Measurements from ENCODE around the gene EVA1C.
"Not testable (repeated sequence)": the region's sequence is repeated elsewhere in the genome, so short reads cannot be mapped to it uniquely, and the experiment has no call there.

EVA1C gene

GRCh38 chr21:32445101-32445500 lies 32.6 kb downstream of the EVA1C start:
- TF ChIP-seq POLR2AphosphoS5 (IDR thresholded peaks at IDR 0.05; ENCODE audit: borderline replicate concordance, low read depth, low read length) (no peak), EZH2 (IDR thresholded peaks at IDR 0.05) (no peak), FOXP2 (optimal IDR thresholded peaks at IDR 0.05; ENCODE audit: control extremely low read depth, extremely low read length, insufficient read depth) (no peak)
- no peak overlapping the region for H3K9ac ChIP-seq (ENCODE audit: insufficient read length)
- no peak for DNase-seq (ENCODE audit: low read depth, low spot score)
- H3K27ac ChIP-seq, result no peak overlapping the region
- H3K36me3 ChIP-seq (ENCODE audit: insufficient read depth, low read length), result no peaks in the 10 kb centered on the region
- no peaks in the 10 kb centered on the region for H3K9me3 ChIP-seq (ENCODE audit: low read depth, low read length)
- no peak overlapping the region for H3K4me3 ChIP-seq

GRCh38 chr21:32446440-32446839 lies 33.9 kb downstream of the EVA1C start:
- not testable (repeated sequence) for H3K27ac ChIP-seq; H3K4me3 ChIP-seq; H3K9ac ChIP-seq (ENCODE audit: insufficient read length); H3K36me3 ChIP-seq (ENCODE audit: insufficient read depth, low read length); DNase-seq (ENCODE audit: low read depth, low spot score); H3K9me3 ChIP-seq (ENCODE audit: low read depth, low read length)

- H3K27ac ChIP-seq, result no peak overlapping the region
- no peak overlapping the region for H3K4me3 ChIP-seq
- no peaks in the 10 kb centered on the region for H3K9me3 ChIP-seq (ENCODE audit: low read depth, low read length)
- H3K36me3 ChIP-seq (ENCODE audit: insufficient read depth, low read length), result no peaks in the 10 kb centered on the region
- no peak for TF ChIP-seq EZH2 (IDR thresholded peaks at IDR 0.05)
- no peak for TF ChIP-seq POLR2AphosphoS5 (IDR thresholded peaks at IDR 0.05; ENCODE audit: borderline replicate concordance, low read depth, low read length)
- TF ChIP-seq FOXP2 (optimal IDR thresholded peaks at IDR 0.05; ENCODE audit: control extremely low read depth, extremely low read length, insufficient read depth), result no peak
- DNase-seq (ENCODE audit: low read depth, low spot score), result no peak
- no peak overlapping the region for H3K9ac ChIP-seq (ENCODE audit: insufficient read length)
Observed at GRCh38 chr21:32447224-32447623, 34.7 kb downstream of the EVA1C start.

GRCh38 chr21:32448803-32449594 lies 36.5 kb downstream of the EVA1C start:
- no peak for TF ChIP-seq FOXP2 (optimal IDR thresholded peaks at IDR 0.05; ENCODE audit: control extremely low read depth, extremely low read length, insufficient read depth)
- no peak for TF ChIP-seq POLR2AphosphoS5 (IDR thresholded peaks at IDR 0.05; ENCODE audit: borderline replicate concordance, low read depth, low read length)
- no peak for TF ChIP-seq EZH2 (IDR thresholded peaks at IDR 0.05)
- DNase-seq (ENCODE audit: low read depth, low spot score), result no peak
- Histone ChIP-seq H3K9ac (ENCODE audit: insufficient read length) (no peak overlapping the region), H3K9me3 (ENCODE audit: low read depth, low read length) (no peaks in the 10 kb centered on the region), H3K36me3 (ENCODE audit: insufficient read depth, low read length) (no peaks in the 10 kb centered on the region), H3K4me3 (no peak overlapping the region), H3K27ac (no peak overlapping the region)

- DNase-seq (ENCODE audit: low read depth, low spot score); H3K9me3 ChIP-seq (ENCODE audit: low read depth, low read length); H3K27ac ChIP-seq; H3K4me3 ChIP-seq; H3K9ac ChIP-seq (ENCODE audit: insufficient read length); H3K36me3 ChIP-seq (ENCODE audit: insufficient read depth, low read length): not testable (repeated sequence)
Observed at GRCh38 chr21:32450881-32451701, 38.6 kb downstream of the EVA1C start.

- not testable (repeated sequence) for H3K36me3 ChIP-seq (ENCODE audit: insufficient read depth, low read length); H3K9me3 ChIP-seq (ENCODE audit: low read depth, low read length); H3K27ac ChIP-seq; H3K4me3 ChIP-seq; H3K9ac ChIP-seq (ENCODE audit: insufficient read length); DNase-seq (ENCODE audit: low read depth, low spot score)
Observed at GRCh38 chr21:32452191-32452590, 39.7 kb downstream of the EVA1C start.

GRCh38 chr21:32452641-32453040 lies 40.1 kb downstream of the EVA1C start:
- Histone ChIP-seq H3K27ac (no peak overlapping the region), H3K9ac (ENCODE audit: insufficient read length) (no peak overlapping the region), H3K9me3 (ENCODE audit: low read depth, low read length) (no peaks in the 10 kb centered on the region), H3K36me3 (ENCODE audit: insufficient read depth, low read length) (no peaks in the 10 kb centered on the region), H3K4me3 (no peak overlapping the region)
- TF ChIP-seq FOXP2 (optimal IDR thresholded peaks at IDR 0.05; ENCODE audit: control extremely low read depth, extremely low read length, insufficient read depth), result no peak
- TF ChIP-seq EZH2 (IDR thresholded peaks at IDR 0.05), result no peak
- TF ChIP-seq POLR2AphosphoS5 (IDR thresholded peaks at IDR 0.05; ENCODE audit: borderline replicate concordance, low read depth, low read length), result no peak
- DNase-seq (ENCODE audit: low read depth, low spot score), result no peak

- Histone ChIP-seq H3K9me3 (ENCODE audit: low read depth, low read length) (no peaks in the 10 kb centered on the region), H3K9ac (ENCODE audit: insufficient read length) (no peak overlapping the region), H3K36me3 (ENCODE audit: insufficient read depth, low read length) (no peaks in the 10 kb centered on the region), H3K4me3 (no peak overlapping the region), H3K27ac (no peak overlapping the region)
- no peak for TF ChIP-seq POLR2AphosphoS5 (IDR thresholded peaks at IDR 0.05; ENCODE audit: borderline replicate concordance, low read depth, low read length)
- no peak for TF ChIP-seq FOXP2 (optimal IDR thresholded peaks at IDR 0.05; ENCODE audit: control extremely low read depth, extremely low read length, insufficient read depth)
- no peak for TF ChIP-seq EZH2 (IDR thresholded peaks at IDR 0.05)
- DNase-seq (ENCODE audit: low read depth, low spot score), result no peak
Observed at GRCh38 chr21:32455548-32455947, 43.0 kb downstream of the EVA1C start.

GRCh38 chr21:32456497-32456918 lies 44.0 kb downstream of the EVA1C start:
- DNase-seq (ENCODE audit: low read depth, low spot score), result no peak
- no peak overlapping the region for H3K4me3 ChIP-seq
- no peak overlapping the region for H3K27ac ChIP-seq
- H3K9ac ChIP-seq (ENCODE audit: insufficient read length), result no peak overlapping the region
- H3K36me3 ChIP-seq (ENCODE audit: insufficient read depth, low read length), result no peaks in the 10 kb centered on the region
- H3K9me3 ChIP-seq (ENCODE audit: low read depth, low read length), result no peaks in the 10 kb centered on the region
- TF ChIP-seq EZH2 (IDR thresholded peaks at IDR 0.05) (no peak), FOXP2 (optimal IDR thresholded peaks at IDR 0.05; ENCODE audit: control extremely low read depth, extremely low read length, insufficient read depth) (no peak), POLR2AphosphoS5 (IDR thresholded peaks at IDR 0.05; ENCODE audit: borderline replicate concordance, low read depth, low read length) (no peak)

Data from SK-N-MC (cell line).